Activated effector memory CD4-positive, alpha-beta T cell treated with Interleukin-2 at 50 U/mL for 16 hours (primary cell): Measurements from ENCODE around the gene EFHC1.
"Not testable (repeated sequence)": the region's sequence is repeated elsewhere in the genome, so short reads cannot be mapped to it uniquely, and the experiment has no call there.

Experiments
- DNase-seq: peaks from one replicate; pipeline ENCODE4 v3.0.0-alpha.2; 2020

Gene EFHC1

DNA sequence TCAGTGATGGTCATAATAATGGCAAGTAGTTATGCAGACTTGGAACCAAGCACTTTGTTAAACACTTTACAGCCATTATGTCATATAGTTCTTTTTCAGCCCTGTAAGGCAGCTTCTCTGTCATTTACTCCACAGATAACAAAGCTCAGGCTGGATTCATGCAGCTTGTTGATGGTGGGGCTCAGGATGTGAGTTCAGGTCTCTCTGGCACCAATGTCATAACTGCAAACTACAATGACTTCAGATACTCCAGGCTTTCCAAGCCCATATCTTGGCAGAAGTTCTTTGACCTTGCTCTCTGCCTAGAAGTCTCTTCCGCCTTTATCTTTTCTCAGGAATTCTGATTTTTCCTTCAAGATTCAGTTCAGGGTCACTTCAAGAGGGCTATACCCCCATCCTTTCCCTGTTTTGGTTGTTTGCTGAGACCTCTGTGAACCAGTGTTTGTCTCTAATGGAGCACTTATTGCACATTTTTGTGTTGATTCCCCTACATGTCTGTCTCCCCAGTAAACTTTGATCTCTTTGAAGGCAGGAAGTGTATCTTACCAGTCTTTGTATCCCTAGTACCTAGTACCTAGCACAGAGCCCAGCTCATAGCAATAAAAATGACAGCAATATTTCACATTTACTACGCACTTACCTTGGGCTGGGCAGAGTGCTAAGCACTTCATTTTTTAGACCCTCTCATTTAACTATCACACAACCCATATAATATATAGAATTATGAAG, 19.7 kb upstream of the EFHC1 start:
- DNase-seq = no peak

DNA sequence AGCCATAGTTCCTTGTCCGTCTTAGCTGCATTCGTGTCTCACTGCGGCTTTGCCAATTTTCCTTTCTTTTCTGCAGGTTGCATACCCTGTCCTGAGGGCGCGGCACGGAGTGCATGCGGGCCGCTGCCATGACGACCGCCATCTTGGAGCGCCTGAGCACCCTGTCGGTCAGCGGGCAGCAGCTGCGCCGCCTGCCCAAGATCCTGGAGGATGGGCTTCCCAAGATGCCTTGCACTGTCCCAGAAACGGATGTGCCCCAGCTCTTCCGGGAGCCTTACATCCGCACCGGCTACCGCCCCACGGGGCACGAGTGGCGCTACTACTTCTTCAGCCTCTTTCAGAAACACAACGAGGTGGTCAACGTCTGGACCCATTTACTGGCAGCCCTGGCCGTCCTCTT, 17.1 kb upstream of the EFHC1 start:
- DNase-seq = no peak

DNA sequence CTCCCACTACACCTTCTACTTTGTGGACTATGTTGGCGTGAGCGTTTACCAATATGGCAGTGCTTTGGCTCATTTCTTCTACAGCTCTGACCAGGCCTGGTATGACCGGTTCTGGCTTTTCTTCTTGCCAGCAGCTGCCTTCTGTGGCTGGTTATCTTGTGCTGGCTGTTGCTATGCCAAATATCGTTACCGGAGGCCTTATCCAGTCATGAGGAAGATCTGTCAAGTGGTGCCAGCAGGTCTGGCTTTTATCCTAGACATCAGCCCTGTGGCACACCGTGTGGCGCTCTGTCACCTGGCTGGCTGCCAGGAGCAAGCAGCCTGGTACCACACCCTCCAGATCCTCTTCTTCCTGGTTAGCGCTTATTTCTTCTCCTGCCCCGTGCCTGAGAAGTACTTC, 16.5 kb upstream of the EFHC1 start:
- DNase-seq = no peak

DNA sequence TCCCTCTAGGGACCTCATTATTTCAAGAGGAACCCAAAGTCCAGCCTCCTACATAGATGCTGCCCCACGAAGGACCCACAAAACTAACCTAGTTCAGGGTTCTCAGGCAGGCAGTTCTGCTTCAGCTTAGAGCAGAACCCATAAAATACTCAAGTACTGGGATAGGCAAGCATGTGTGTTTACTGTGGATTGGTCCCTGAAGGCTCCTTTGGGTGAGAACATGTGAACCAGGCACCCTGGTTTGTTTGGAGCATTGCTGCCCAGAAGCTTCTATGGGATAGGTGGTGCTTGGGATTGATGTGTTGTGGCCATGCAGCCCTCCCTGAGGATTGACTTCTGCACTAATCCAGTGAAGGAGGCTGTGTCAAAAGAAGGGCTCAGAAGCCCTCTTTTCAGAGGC, 14.9 kb upstream of the EFHC1 start:
- DNase-seq = no peak

DNA sequence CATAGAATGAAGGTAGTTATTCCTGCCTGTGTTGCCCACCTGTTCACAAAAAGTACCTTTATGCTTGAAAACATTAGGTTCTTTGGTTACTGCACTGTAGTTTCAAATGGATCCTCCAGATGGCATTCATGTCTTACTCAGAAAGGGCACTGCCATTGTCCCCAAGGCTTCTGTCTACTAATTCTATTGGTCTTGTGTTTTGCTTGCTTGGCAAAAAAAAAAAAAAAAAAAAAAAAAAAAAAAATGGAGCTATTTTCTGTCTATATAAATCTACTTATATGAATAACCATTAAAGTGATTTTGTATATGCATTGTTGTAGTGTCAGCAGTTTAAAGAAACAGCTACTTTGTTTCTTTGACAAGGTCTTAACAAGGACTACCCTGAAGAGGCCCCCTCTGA, 12.7 kb upstream of the EFHC1 start:
- no peak for DNase-seq

DNA sequence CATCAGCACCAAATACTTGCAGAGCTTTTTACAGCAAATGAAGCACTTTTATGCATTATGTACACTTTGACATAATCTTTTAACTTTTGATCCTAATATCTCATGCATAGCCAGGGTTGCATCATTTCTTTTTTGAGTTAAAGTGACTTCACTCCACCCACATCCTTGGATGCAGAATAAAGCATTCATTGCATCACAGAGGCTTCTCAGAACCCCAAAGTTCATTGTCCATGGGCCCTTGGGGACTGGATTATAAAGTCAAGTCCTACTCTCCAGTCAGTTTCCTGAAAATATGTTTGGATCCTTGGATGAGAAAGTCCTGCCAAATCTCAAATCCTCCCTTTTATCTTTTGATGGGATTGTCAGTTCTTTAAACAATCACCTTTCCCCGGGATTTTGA, 10.6 kb upstream of the EFHC1 start:
- no peak for DNase-seq

DNA sequence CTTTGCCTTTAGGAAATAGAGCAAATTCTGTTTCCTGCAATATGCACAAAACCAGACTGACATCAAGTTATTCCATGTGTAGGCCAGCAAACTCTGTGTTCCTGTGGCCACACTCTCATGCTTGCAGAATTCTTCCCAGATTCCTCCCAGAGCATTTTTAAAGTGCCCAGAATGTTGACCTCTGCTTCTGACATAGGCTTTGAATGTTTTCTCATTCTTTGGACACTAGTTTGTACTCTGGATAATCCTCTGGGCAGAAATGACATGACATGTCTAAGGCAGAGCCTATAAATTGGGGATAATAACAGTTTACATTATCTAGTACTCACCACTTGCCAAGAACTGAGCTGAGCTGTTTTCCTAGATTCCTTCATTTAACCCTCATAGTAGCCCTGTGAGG, 9.2 kb upstream of the EFHC1 start:
- DNase-seq = no peak

DNA sequence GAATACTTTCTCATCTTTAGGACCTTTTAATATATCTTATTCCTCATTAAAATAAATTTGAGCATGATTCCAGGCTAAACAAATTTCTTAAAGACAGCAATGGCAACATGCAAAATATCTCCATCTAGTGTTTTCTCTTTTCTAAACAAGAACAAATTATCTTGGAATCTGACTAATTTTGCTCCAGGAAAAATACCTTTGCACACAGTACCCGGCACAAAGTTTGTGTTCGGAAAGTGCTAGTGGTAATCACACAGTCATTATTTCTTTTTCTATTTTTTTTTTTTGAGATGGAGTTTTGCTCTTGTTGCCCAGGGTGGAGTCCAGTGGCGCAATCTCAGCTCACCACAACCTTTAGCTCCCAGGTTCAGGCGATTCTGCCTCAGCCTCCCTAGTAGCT, 8.2 kb upstream of the EFHC1 start:
- DNase-seq = no peak

DNA sequence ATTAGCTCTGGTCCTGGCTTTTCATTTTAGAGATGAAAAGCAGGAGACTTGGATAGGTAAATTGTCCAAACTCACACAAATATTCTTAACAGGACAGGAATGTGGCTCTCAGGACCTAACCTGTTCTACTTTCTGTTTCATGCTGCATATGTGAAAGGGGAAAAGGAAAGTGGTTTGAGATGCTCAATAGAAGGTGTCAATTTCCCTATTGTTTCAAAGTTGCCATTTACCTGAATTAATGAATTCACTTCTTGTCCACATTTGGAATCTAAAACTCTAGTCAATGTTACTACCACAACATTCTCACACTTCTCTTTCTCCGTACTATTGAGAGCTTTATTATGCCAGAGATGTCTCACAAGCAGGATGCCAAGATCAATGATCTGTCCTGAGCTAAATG, 4.8 kb upstream of the EFHC1 start:
- DNase-seq = no peak

DNA sequence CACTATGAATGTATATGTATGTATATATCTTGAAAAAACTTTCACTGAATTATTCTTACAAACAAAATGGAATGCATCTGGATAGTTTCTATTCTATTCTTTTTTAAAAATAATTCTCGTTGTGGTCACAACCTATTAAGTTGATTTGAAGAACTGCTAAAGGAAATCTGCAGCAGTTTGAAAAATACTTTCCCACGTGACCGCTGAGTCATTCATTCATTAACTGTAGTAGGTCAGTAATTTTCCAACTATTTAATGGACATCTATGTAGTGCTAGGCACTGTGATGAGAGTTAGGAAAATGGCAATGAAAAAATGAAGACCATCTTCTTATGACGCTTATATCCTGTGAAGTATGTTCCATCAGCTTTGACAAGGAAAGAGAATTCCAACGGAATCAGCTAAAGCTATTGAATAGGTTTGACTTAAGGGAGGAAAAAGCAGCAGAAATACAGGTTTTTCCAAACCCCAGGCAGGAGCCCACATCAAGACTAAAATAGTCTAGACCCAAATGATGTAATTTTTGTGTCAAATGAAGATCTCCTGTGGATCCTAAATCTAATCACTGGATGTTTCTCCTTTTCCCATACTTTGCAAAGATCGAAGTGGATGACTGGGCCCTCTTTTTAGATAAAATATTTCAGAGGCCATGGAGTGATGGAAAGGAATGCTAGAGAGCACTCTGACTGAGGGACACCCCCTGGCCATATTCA, 4.1 kb upstream of the EFHC1 start:
- DNase-seq = no peak

DNA sequence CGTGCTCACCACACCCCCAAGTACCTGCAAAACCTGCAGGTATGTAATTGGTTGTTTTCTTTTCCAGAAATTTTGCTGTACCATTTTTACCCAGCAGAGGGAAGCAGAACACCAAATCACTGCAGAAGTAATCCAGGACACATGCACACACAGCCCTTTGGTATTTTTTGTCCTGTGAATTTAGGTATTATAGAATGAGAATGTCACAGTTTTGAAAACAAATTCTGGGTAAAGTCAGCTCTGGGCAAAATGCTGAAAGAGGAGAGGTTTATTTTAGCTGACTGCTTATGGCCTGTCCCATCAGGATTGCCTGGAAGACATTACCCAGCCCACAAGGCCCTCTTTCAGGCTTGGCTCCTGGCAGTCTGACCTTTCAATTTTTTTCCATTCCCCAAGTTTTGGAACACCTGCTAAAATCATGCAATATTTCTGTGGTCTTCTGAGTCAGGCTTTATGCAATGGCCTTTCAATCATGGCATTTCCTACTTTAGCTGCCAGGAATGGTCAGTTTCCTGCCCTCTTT, 3.5 kb upstream of the EFHC1 start:
- no peak for DNase-seq

DNA sequence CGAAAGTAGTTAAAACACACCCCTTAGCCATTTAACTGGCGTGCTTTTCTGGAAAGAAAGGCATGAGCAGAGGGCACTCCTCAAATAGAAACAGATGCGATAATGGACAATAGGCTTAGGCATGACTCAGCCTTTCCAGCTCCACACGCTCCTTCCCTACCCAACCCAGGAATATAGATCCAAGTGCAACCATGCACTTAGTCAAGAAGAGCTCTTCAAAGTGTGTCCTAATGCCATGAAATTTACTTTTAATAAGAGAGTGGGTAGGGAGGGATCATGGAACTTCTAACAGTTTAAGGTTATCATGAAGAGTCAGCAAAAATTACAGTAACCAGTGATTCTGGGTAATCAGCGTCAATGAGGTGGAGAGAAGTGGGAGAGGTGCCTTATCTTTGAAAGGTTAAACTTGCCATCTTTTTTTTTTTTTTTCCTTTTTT, 2.4 kb upstream of the EFHC1 start:
- no peak for DNase-seq

DNA sequence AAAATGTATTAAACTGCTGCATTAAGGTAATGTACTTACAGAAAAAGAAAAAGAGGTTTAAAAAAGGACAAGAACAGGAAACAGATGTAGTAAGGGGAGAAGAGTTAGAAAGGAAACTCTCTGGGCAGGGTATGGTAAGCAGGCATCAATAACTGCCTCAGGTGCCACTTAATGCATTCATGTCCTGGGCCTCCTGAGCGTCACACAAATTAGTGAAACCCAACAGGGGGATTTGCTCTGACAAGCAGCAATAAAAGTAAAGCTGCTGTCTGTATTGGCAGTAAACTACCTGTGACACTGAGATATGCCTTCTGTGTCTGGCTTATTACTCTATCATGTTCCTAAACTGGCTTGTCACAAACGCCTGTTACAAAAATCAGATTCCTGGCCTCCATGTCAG, 1.5 kb upstream of the EFHC1 start:
- DNase-seq = no peak

DNA sequence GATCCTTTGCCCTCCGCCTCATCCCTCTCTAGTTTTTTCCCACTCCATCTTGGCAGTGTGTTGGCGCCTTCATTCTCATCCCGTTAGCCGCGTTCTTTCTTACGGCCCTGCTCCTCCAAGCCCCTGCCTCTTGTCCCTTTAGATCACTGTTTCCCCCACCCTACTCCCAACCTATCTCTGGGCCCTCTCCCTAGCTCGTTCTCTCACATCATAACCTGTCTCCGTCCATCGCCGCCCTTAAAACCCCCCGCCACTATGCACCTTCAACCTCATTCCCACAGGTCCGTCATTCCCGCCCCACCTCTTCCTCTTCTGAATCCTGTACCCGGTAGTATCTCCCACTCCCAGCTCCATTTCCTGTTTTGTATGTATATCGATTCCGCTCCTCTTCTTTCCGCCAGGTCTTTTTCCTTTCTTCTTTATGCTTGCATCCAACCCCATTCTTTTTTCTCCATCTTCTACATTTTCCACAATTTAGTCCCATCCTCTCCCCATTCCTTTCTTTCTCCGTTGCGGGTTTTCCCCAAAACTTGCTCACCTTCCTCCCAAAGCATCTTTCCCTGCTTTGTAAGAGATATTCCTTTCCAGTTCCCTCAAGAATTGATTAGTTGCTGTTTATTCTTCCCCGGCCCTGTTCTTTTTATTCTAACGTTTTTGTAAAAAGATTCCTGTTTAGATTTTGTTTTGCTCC, 671 bp downstream of the EFHC1 start:
- DNase-seq = no peak

DNA sequence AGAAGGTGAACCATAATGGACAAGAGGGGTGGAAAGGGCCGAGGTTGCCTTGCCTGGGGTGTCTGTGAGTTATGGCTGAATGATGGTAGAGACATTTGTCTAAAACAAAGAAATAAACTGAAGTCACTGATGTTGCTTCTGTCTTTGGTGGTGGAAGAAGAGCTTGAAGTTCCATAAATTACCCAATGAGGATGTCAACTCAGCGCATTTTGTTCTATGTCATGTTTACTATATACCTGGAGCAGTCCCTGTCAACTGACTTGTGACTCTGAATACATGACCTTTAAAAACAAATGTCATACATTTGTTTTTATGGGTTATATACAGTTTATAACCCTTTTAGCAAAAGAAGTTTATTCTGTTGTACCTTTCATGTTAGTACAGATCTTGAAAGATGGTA, 2.0 kb downstream of the EFHC1 start:
- no peak for DNase-seq

DNA sequence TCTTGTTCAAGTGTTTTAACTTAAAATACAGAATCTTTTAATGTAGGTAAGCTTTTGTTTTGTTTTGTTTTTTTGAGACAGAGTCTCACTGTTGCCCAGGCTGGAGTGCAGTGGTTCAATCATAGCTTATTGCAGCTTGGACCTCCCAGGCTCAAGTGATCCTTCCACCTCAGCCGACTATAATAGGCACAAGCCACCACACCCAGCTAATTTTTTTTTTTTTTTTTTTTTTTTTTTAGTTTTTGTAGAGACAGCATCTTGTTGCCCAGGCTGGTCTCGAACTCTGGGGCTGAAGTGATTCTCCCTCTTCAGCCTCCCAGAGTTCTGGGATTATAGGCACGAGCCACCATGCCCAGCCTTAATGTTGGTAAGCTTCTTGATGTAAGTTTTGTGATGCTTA, 3.3 kb downstream of the EFHC1 start:
- DNase-seq = no peak

DNA sequence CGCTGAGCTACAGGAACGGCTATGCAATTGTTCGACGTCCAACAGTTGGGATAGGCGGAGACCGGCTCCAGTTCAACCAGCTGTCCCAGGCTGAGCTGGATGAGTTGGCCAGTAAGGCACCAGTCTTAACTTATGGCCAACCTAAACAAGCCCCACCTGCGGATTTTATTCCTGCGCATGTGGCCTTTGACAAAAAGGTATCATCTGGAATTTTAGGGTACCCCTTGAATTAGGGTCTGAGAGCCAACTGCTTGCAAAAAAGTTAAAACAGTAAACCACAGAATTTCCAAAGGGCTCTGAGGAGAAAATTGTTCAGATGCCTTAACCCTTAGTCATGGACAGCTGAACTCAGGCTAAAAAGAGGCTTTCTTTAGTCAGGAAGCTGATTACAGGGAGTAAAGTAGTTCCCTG, 3.8 kb downstream of the EFHC1 start:
- DNase-seq = no peak

DNA sequence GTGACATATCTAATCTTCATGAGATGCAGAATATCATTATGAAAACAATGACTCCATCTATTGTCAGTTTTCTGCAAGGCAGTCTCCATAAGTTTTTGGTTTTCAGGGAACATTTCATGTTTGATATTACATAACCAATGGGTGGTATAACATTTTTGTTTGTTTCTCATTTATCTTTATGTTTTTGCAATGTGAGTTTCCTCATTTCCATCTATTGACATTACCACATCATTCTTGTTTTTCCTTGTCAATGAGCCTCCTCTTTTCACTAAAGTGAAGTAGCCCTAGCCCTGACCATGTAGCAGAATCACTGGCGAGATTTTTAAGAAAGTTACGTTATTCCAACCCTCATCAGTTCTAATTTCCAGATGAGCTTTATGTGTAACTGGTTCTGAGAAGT, 4.4 kb downstream of the EFHC1 start:
- DNase-seq = no peak

DNA sequence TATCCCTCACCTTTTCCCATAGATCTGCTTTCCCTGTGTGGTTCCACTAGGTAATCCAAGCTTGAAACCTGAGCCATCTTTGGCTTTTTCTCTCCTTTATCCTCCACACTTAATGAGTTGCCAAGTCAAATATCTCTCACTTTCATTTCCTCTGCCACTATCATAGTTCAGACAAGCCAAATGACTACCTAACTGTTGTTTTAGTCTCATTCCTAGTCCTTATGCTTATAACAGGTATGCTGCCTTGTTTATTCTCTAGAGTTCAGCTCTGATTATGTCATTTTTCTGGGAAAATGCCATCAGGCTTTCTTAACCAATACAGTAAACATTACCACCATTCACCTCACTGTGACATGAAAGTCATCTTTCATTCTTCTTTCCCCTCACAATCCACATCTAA, 6.5 kb downstream of the EFHC1 start:
- DNase-seq = no peak

DNA sequence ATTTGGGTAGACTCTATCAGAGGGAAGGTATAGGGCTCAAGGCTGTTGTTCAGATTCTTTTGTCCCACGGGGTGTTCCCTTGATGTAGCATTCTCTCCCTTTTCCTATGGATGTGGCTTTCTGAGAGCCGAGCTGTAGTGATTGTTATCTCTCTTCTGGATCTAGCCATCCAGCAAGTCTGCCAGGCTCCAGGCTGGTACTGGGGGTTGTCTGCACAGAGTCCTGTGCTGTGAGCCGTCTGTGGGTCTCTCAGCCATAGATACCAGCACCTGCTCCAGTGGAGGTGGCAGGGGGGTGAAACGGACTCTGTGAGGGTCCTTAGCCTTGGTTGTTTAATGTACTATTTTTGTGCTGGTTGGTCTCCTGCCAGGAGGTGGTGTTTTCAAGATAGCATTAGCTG, 13.2 kb downstream of the EFHC1 start:
- not testable (repeated sequence) for DNase-seq

DNA sequence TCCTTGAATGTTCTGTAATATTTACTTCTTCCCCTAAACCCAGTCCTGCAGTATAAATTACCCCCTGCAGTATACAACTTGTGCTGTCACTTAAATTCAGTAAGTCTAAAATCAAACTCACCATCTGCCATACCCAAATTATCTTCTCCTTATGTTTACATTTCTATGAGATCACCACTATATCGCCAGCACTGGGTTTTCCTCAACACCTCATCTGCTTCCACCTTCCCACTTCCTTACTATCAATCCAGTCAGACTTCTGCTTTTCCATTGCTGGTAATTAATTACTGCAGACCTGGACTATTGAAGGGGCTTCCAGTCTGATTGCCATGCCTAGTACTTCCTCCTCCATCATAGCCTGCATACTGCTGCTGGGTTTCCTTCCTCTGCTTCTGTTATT, 15.2 kb downstream of the EFHC1 start:
- no peak for DNase-seq

DNA sequence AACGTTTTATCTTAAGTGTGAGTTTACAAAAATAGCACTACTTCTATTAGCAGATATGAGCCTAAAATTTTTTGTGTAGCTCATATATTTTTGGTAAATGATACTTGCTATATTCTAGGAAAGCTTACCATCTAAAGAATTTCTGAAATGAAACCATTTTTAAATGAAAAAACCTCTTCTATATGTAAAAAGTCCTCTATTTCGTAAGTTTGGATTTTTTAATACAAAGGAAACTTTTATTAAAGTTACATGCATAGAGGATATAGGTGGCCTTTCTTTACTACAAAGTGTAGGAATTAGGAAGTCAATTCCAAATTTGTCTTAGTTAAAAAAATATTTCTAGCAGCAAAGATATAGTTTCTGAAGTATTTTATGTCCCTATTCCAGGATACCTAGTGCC, 18.8 kb downstream of the EFHC1 start:
- DNase-seq = no peak

DNA sequence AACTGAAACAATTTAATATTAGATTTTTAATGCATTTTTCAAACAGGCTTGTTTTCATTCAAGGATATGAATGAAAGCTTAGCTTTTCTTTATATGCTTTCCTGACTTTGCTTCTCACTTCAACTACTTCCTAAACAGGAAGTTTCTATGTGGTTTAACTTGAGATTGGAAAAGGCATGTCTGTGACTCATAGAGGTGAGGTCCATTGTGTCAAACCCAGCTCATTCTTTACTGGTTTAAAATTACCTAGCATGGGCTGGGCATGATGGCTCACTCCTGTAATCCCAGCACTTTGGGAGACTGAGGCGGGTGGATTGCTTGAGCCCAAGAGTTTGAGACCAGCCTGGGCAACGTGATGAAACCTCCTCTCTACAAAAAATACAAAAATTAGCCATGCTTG, 34.4 kb downstream of the EFHC1 start:
- no peak for DNase-seq

DNA sequence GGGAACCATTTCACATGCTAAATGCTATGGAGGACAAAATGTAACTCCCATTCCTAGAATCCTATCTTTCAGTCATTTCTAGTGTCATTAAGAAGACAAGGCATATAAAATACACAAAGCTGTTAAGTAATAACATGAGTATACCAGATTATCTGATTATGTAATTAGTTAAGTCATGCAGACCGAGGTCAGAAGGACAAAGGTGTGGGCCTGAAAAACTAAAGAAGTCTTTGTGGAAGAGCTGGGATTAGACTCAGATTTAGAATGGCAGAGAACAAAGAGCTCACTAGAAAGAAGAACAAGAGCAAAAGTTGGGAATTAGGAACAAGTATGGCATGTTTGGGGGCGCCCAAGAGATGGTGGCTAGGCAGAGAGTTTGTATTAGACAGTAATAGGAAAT, 37.0 kb downstream of the EFHC1 start:
- DNase-seq = no peak
